Effector CD4-positive, alpha-beta T cell (primary cell): Measurements from ENCODE around the gene MAST4.
"Not testable (repeated sequence)": the region's sequence is repeated elsewhere in the genome, so short reads cannot be mapped to it uniquely, and the experiment has no call there.

Experiments
- DNase-seq: peaks from one replicate; pipeline ENCODE4 v3.0.0-alpha.2; 2020

MAST4 gene

GRCh38 chr5:66652818-66653217 is 56.6 kb downstream of the MAST4 start:
- no peak for DNase-seq

GRCh38 chr5:66653325-66653724 is 57.1 kb downstream of the MAST4 start:
- DNase-seq = no peak

- no peak for DNase-seq
Observed at GRCh38 chr5:66655395-66656324, 59.5 kb downstream of the MAST4 start.

- no peak for DNase-seq
Observed at GRCh38 chr5:66658516-66658915, 62.3 kb downstream of the MAST4 start.

GRCh38 chr5:66659780-66660179 is 63.6 kb downstream of the MAST4 start:
- no peak for DNase-seq

GRCh38 chr5:66660396-66660795 is 64.2 kb downstream of the MAST4 start:
- no peak for DNase-seq

- no peak for DNase-seq
Observed at GRCh38 chr5:66661149-66661548, 65.0 kb downstream of the MAST4 start.

GRCh38 chr5:66666778-66667177 is 70.6 kb downstream of the MAST4 start:
- DNase-seq = no peak

GRCh38 chr5:66669086-66669861 is 73.1 kb downstream of the MAST4 start:
- DNase-seq = no peak

- DNase-seq = no peak
Observed at GRCh38 chr5:66669862-66670195, 73.6 kb downstream of the MAST4 start.

GRCh38 chr5:66671305-66671704 is 75.1 kb downstream of the MAST4 start:
- no peak for DNase-seq

GRCh38 chr5:66674802-66675201 is 78.6 kb downstream of the MAST4 start:
- DNase-seq = no peak

GRCh38 chr5:66675406-66675805 is 79.2 kb downstream of the MAST4 start:
- DNase-seq = no peak

- DNase-seq = no peak
Observed at GRCh38 chr5:66680221-66680620, 84.0 kb downstream of the MAST4 start.

GRCh38 chr5:66680804-66681203 is 84.6 kb downstream of the MAST4 start:
- DNase-seq = no peak

- DNase-seq = no peak
Observed at GRCh38 chr5:66684663-66685062, 88.5 kb downstream of the MAST4 start.

- no peak for DNase-seq
Observed at GRCh38 chr5:66689522-66690220, 93.5 kb downstream of the MAST4 start.

GRCh38 chr5:66694036-66694435 is 97.8 kb downstream of the MAST4 start:
- no peak for DNase-seq

GRCh38 chr5:66695840-66696239 is 99.6 kb downstream of the MAST4 start:
- not testable (repeated sequence) for DNase-seq

GRCh38 chr5:66697796-66698564 is 101.8 kb downstream of the MAST4 start:
- no peak for DNase-seq

GRCh38 chr5:66701244-66701643 is 105.1 kb downstream of the MAST4 start:
- DNase-seq = no peak

GRCh38 chr5:66702426-66702825 is 106.2 kb downstream of the MAST4 start:
- DNase-seq = no peak
